ENCODE data around the gene HIPK1. TPM values are rescaled to one million over a fixed set of nuclear protein-coding genes. Genes with fewer than 3 reads are reported as not detected.

The HIPK1 gene
- total RNA-seq, 4 donors from 2014 or later = 54.4 to 67.6 (median 60.0) TPM

DNA sequence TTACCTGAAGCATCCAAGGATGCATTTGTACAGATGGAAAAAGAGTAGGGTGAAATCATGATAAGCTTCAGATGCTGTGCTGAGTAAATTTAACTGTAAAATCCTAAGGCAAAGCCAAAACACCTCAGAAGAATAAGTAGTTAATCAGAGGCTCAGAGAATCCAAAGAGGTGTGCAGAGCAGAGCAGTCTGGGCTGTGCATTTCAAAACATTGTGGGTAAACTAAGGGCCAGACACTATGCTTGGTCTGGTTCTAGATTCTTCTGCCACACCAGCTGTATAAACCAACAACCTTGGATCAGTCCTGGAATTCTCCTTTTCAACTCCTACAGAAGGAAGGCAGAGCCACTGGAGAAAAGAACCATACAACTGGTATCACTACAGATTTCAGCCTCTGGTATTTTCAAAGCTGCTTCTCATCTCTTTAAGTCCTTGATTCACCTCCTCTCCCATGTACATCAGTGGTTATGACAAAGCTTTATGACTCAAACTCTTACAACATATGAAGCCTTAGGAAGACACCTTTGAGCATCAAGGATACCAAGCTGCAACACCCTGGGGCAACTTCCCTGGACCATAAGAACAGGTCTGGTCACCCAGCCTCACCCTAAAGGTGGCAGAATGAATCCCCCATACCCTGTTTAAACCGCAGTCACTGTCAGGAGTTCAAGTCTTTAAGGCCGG is 11.6 kb upstream of the HIPK1 start:
- intact Hi-C loops (cut with DNase I; ENCODE audit: low total_unique reads) = no loop called here

GRCh38 chr1:113918243-113918642 is 10.9 kb upstream of the HIPK1 start:
- Histone ChIP-seq H3K4me3 (no peak overlapping the region), H3K4me1 (peaks cover 4% of the 10 kb centered on the region in 2 donors), H3K9me3 (no peaks in the 10 kb centered on the region), H3K27ac (no peak overlapping the region), H3K36me3 (no peaks in the 10 kb centered on the region), H3K27me3 (no peaks in the 10 kb centered on the region)
- TF ChIP-seq POLR2A (IDR thresholded peaks at IDR 0.05) (no peak), CTCF (IDR thresholded peaks at IDR 0.05 in 4 of 5, conservative IDR thresholded peaks at IDR 0.05 in 1 of 5) (no peak)
- in situ Hi-C loops (cut with MboI; ENCODE audit: low sequenced_read_pairs in 4 of 4) (loop anchor here in 2 of 4 donors (25.0 kb wide), 2 partner anchors 531 to 1306 kb away; partner anchors contain the start of genes CAPZA1 (in 1 of the 2), MAGI3 (in 1 of the 2) and ST7L (in 1 of the 2)), intact Hi-C loops (cut with DNase I; ENCODE audit: low total_unique reads) (no loop called here)
- ATAC-seq (no peak), DNase-seq (no peak)

More for the DNA sequence above, 11.6 kb upstream of the HIPK1 start:
- H3K27me3 ChIP-seq = no peaks in the 10 kb centered on the region
- TF ChIP-seq CTCF (IDR thresholded peaks at IDR 0.05 in 4 of 5, conservative IDR thresholded peaks at IDR 0.05 in 1 of 5) (no peak), POLR2A (IDR thresholded peaks at IDR 0.05) (no peak)
- H3K4me1 ChIP-seq = peaks cover 11% of the 10 kb centered on the region in 2 donors
- no peaks in the 10 kb centered on the region for H3K36me3 ChIP-seq
- H3K27ac ChIP-seq = no peak overlapping the region
- in situ Hi-C loops (cut with MboI; ENCODE audit: low sequenced_read_pairs in 4 of 4) = loop anchor here in 2 of 4 donors (25.0 kb wide), 2 partner anchors 530 to 1305 kb away; partner anchors contain the start of genes CAPZA1 (in 1 of the 2), MAGI3 (in 1 of the 2) and ST7L (in 1 of the 2)
- DNase-seq = no peak
- no peak for ATAC-seq
- no peak overlapping the region for H3K4me3 ChIP-seq
- H3K9me3 ChIP-seq = no peaks in the 10 kb centered on the region

DNA sequence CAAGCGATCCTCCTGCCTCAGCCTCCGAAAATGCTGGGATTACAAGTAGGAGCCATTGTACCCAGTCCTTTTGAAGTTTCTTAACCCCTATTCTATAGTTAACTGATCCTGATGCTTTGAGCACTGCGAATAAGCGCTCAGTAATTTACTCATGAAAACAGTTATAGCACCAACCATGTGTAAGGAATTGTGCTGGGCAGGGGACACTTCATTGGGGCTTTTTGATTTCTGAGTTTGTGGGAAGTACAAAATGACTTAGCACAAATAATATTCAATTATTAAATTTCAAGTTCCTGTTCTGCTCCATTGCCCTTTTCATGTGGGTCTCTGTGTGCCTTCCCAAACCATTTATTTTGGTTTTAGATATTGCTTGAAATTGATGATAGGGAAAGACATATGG is 6.2 kb upstream of the HIPK1 start:
- in situ Hi-C loops (cut with MboI; ENCODE audit: low sequenced_read_pairs in 4 of 4) (loop anchor here in 2 of 4 donors (25.0 kb wide), 2 partner anchors 536 to 1311 kb away; partner anchors contain the start of genes CAPZA1 (in 1 of the 2), MAGI3 (in 1 of the 2) and ST7L (in 1 of the 2)), intact Hi-C loops (cut with DNase I; ENCODE audit: low total_unique reads) (no loop called here)
- Histone ChIP-seq H3K4me3 (no peak overlapping the region), H3K4me1 (no peaks in the 10 kb centered on the region), H3K36me3 (no peaks in the 10 kb centered on the region), H3K27ac (no peak overlapping the region), H3K27me3 (no peaks in the 10 kb centered on the region), H3K9me3 (no peaks in the 10 kb centered on the region)
- no peak for TF ChIP-seq POLR2A (IDR thresholded peaks at IDR 0.05)
- TF ChIP-seq CTCF (IDR thresholded peaks at IDR 0.05 in 4 of 5, conservative IDR thresholded peaks at IDR 0.05 in 1 of 5) = no peak
- DNase-seq (no peak), ATAC-seq (no peak)

- ATAC-seq = no peak
Observed at GRCh38 chr1:113924473-113924872, 4.7 kb upstream of the HIPK1 start.

More at GRCh38 chr1:113924473-113924872, 4.7 kb upstream of the HIPK1 start:
- no peak overlapping the region for H3K27ac ChIP-seq
- TF ChIP-seq CTCF (IDR thresholded peaks at IDR 0.05 in 4 of 5, conservative IDR thresholded peaks at IDR 0.05 in 1 of 5) (no peak), POLR2A (IDR thresholded peaks at IDR 0.05) (no peak)
- H3K4me3 ChIP-seq = no peak overlapping the region
- H3K27me3 ChIP-seq = no peaks in the 10 kb centered on the region
- no peak for DNase-seq
- intact Hi-C loops (cut with DNase I; ENCODE audit: low total_unique reads) (no loop called here), in situ Hi-C loops (cut with MboI; ENCODE audit: low sequenced_read_pairs in 4 of 4) (loop anchor here in 2 of 4 donors (25.0 kb wide), 2 partner anchors 537 to 1312 kb away; partner anchors contain the start of genes CAPZA1 (in 1 of the 2), MAGI3 (in 1 of the 2) and ST7L (in 1 of the 2))
- H3K9me3 ChIP-seq = no peaks in the 10 kb centered on the region
- peaks cover 6 to 8% of the 10 kb centered on the region in 2 donors for H3K4me1 ChIP-seq
- no peaks in the 10 kb centered on the region for H3K36me3 ChIP-seq
